Activated CD8-positive, alpha-beta memory T cell treated with anti-CD3 and anti-CD28 coated beads, Interleukin-2, amount 50 U/mL, for 24 hours (primary cell): ENCODE results near the gene PRRC2C.

Experiments
- DNase-seq: peaks from one replicate; pipeline ENCODE4 v3.0.0-alpha.2; 2020; ENCODE audit errors: extremely low read depth

PRRC2C gene

GRCh38 chr1:171636141-171636540 lies 150.8 kb downstream of the PRRC2C start:
- no peak for DNase-seq

- no peak for DNase-seq
Observed at GRCh38 chr1:171637928-171638576, 152.7 kb downstream of the PRRC2C start.

- DNase-seq = no peak
Observed at GRCh38 chr1:171640225-171640624, 154.9 kb downstream of the PRRC2C start.

GRCh38 chr1:171641076-171641864 lies 155.9 kb downstream of the PRRC2C start:
- DNase-seq = no peak

GRCh38 chr1:171642197-171642596 lies 156.9 kb downstream of the PRRC2C start:
- no peak for DNase-seq
